Esophagus muscularis mucosa (tissue), 4 donors: ENCODE data around the gene KMT2B. TPM values are rescaled to one million over a fixed set of nuclear protein-coding genes. Genes with fewer than 3 reads are reported as not detected.

Source experiments
- DNase-seq: peaks from one replicate; pipeline ENCODE4 v3.0.0-alpha.2; 2017; ENCODE audit errors: extremely low spot score
- H3K27ac ChIP-seq, 4 donors: fragments of 200-600 bp; sonication (generic); replicated peaks in 1 of 4; 1 replicate in 3 of 4; 2 replicates in 1 of 4; pipeline ENCODE4 v1.5.1; 2016 to 2019; ENCODE audit warnings: mild to moderate bottlenecking in 1 of 4
- H3K27me3 ChIP-seq, 4 donors: fragments of 200-600 bp; sonication (generic); one replicate each; pipeline versions ENCODE4 v1.5.1 to v1.6.0; 2016 to 2019
- H3K36me3 ChIP-seq, 4 donors: fragments of 200-600 bp; sonication (generic); one replicate each; pipeline ENCODE4 v1.5.1; 2016 to 2019
- H3K4me1 ChIP-seq, 4 donors: fragments of 200-600 bp; sonication (generic); one replicate each; pipeline ENCODE4 v1.5.1; 2016 to 2019
- H3K4me3 ChIP-seq, 4 donors: fragments of 200-600 bp; sonication (generic); 1 replicate in 2 of 4; 2 replicates in 2 of 4; pipeline ENCODE4 v1.5.1; 2016 to 2019; ENCODE audit warnings: mild to moderate bottlenecking in 4 of 4, moderate library complexity in 1 of 4
- H3K9me3 ChIP-seq, 4 donors: fragments of 200-600 bp; sonication (generic); 1 replicate in 3 of 4; 2 replicates in 1 of 4; pipeline ENCODE4 v1.5.1; 2016 to 2019
- CTCF ChIP-seq, 3 experiments: fragments of 200-600 bp in 2 of 3; fragments of 450-650 bp in 1 of 3; sonication (generic) in 2 of 3; IDR thresholded peaks; one replicate each; pipeline ENCODE4 v1.5.1; 2017 to 2019; ENCODE audit warnings: antibody characterized with exemption in 3 of 3, mild to moderate bottlenecking in 2 of 3, moderate library complexity in 1 of 3
- EP300 ChIP-seq: sonication (generic); formaldehyde crosslinking; IDR thresholded peaks from one replicate; pipeline ENCODE4 v1.6.1; 2017; ENCODE audit warnings: antibody characterized with exemption
- POLR2A ChIP-seq: fragments of 450-650 bp; IDR thresholded peaks from one replicate; pipeline ENCODE4 v1.6.1; 2017; ENCODE audit warnings: antibody characterized with exemption, moderate library complexity, mild to moderate bottlenecking, low read depth
- POLR2AphosphoS5 ChIP-seq, 2 donors: sonication (generic); formaldehyde crosslinking; IDR thresholded peaks; one replicate each; pipeline ENCODE4 v1.6.1; 2017; ENCODE audit warnings: antibody characterized with exemption in 2 of 2
- WGBS: methylation state at CpG from one replicate; pipeline ENCODE4 v1.1.5; 2018; 5-methylcytosine and 5-hydroxymethylcytosine counted together
- intact Hi-C: fragments of 100-400 bp; cut with DNase I; formaldehyde crosslinking; loops from one replicate; pipeline ENCODE4 v1.15.1; 2023
- total RNA-seq, 4 donors: library from RNA; depleted of rRNA; stranded (reverse); fragments of >200 nt; gene quantifications; one replicate each; pipeline versions ENCODE4 v1.1.0 to v1.2.1, GENCODE V29; 2016

The KMT2B gene
- total RNA-seq, 4 donors from 2014 or later, result 22.0 to 30.6 (median 24.2) TPM

- Histone ChIP-seq H3K4me3 (peak overlapping the region; percentile 76 to 98 (median 88)), H3K27ac (peak overlapping the region; percentile 83 to 94 (median 90)), H3K4me1 (peaks cover 24 to 46% (median 38%) of the 10 kb centered on the region in 4 donors), H3K27me3 (no peaks in the 10 kb centered on the region), H3K9me3 (no peaks in the 10 kb centered on the region), H3K36me3 (peaks cover 14 to 26% (median 25%) of the 10 kb centered on the region in 4 donors)
- intact Hi-C loops, result loop anchor here (1.0 to 5.0 kb wide), 3 partner anchors 14 to 170 kb away; partner anchors contain the start of gene TMEM147
- TF ChIP-seq POLR2A (no peak), POLR2AphosphoS5 (IDR thresholded peaks at IDR 0.05) (peak; percentile 52 to 70), CTCF (IDR thresholded peaks at IDR 0.05) (peak; percentile 86 to 94 (median 90))
- WGBS, result under 1% methylated on average over 38 of the region's 77 CpGs
- DNase-seq, result peak; percentile 97
Observed at GRCh38 chr19:35716801-35717664, 770 bp upstream of the KMT2B start.

- no peaks in the 10 kb centered on the region for H3K9me3 ChIP-seq
- peak overlapping the region; percentile 87 to 94 (median 92) for H3K27ac ChIP-seq
- TF ChIP-seq CTCF (IDR thresholded peaks at IDR 0.05) (no peak), POLR2AphosphoS5 (IDR thresholded peaks at IDR 0.05) (no peak)
- peaks cover 28 to 40% (median 39%) of the 10 kb centered on the region in 4 donors for H3K36me3 ChIP-seq
- peak overlapping the region; percentile 76 to 98 (median 88) for H3K4me3 ChIP-seq
- no peak for DNase-seq
- no peaks in the 10 kb centered on the region for H3K27me3 ChIP-seq
- WGBS, result 0% methylated on average over 10 of the region's 42 CpGs
- intact Hi-C loops, result loop anchor here (5.0 kb wide), 1 partner anchor 171 kb away; the partner anchor contains the start of gene TMEM147
- H3K4me1 ChIP-seq, result peaks cover 24 to 51% (median 40%) of the 10 kb centered on the region in 4 donors
Observed at GRCh38 chr19:35718345-35719041, 690 bp downstream of the KMT2B start.

GRCh38 chr19:35719402-35720162, 1.8 kb downstream of the KMT2B start:
- H3K27me3 ChIP-seq, result no peaks in the 10 kb centered on the region
- peak overlapping the region in 3 of 4 donors; percentile 76 to 89 (median 86) for H3K4me3 ChIP-seq
- H3K36me3 ChIP-seq, result peaks cover 37 to 51% (median 50%) of the 10 kb centered on the region in 4 donors
- intact Hi-C loops, result loop anchor here (5.0 kb wide), 1 partner anchor 172 kb away; the partner anchor contains the start of gene TMEM147
- peak overlapping the region; percentile 87 to 94 (median 92) for H3K27ac ChIP-seq
- TF ChIP-seq EP300 (no peak), POLR2AphosphoS5 (IDR thresholded peaks at IDR 0.05) (no peak), POLR2A (no peak), CTCF (IDR thresholded peaks at IDR 0.05) (no peak)
- peaks cover 24 to 51% (median 40%) of the 10 kb centered on the region in 4 donors for H3K4me1 ChIP-seq
- no peaks in the 10 kb centered on the region for H3K9me3 ChIP-seq
- 82% methylated on average over 27 of the region's 32 CpGs for WGBS
- DNase-seq, result no peak

- peaks cover 43 to 57% (median 56%) of the 10 kb centered on the region in 4 donors for H3K36me3 ChIP-seq
- H3K4me3 ChIP-seq, result no peak overlapping the region
- H3K4me1 ChIP-seq, result peaks cover 24 to 51% (median 39%) of the 10 kb centered on the region in 4 donors
- TF ChIP-seq CTCF (IDR thresholded peaks at IDR 0.05) (no peak), EP300 (no peak), POLR2AphosphoS5 (IDR thresholded peaks at IDR 0.05) (no peak), POLR2A (no peak)
- DNase-seq, result no peak
- H3K9me3 ChIP-seq, result no peaks in the 10 kb centered on the region
- WGBS, result 93% methylated on average over 9 of the region's 9 CpGs
- H3K27me3 ChIP-seq, result no peaks in the 10 kb centered on the region
- intact Hi-C loops, result no loop called here
- no peak overlapping the region for H3K27ac ChIP-seq
Observed at GRCh38 chr19:35720163-35720524, 2.3 kb downstream of the KMT2B start.
